Measurements from ENCODE around the gene GTF2F2. TPM values are rescaled to one million over a fixed set of nuclear protein-coding genes. Genes with fewer than 3 reads are reported as not detected.
A peak's percentile ranks its signal among the peaks of the same experiment; 100 is the strongest.

GTF2F2 gene
- total RNA-seq: 4.4 TPM

- peak; percentile 93 for DNase-seq (ENCODE audit: low spot score)
- ATAC-seq: peak; percentile 92
Observed at GRCh38 chr13:45119991-45120864, at the start of gene GTF2F2. GTF2F2 (plus strand) TSS chr13:45120510; CDS start chr13:45120656, 146 bp downstream.

- no peak for DNase-seq (ENCODE audit: low spot score)
- no peak for ATAC-seq
Observed at GRCh38 chr13:45073809-45074208, 46.5 kb upstream of the GTF2F2 start.

- no peak for ATAC-seq
- DNase-seq (ENCODE audit: low spot score): no peak
Observed at GRCh38 chr13:45074721-45075120, 45.6 kb upstream of the GTF2F2 start.

DNA sequence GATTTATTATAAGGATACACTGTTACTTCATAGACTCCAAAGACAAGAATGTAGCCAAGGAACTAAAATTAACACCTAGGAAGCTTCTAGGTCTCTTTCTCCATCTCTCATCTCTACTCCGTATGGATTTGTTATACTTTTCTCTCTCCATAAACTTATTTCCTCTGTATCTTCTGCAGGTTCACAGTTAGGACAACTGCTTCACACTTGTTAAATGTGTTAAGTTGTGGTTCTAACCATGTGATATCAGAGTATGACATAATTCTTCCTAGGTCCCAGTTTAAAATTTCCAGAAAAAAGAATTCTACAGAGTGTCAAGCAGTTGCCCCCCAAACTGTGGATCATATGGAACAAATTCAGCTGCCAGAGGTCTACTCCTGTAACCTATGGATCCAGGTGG is 42.3 kb upstream of the GTF2F2 start:
- no peak for DNase-seq (ENCODE audit: low spot score)
- no peak for ATAC-seq

DNA sequence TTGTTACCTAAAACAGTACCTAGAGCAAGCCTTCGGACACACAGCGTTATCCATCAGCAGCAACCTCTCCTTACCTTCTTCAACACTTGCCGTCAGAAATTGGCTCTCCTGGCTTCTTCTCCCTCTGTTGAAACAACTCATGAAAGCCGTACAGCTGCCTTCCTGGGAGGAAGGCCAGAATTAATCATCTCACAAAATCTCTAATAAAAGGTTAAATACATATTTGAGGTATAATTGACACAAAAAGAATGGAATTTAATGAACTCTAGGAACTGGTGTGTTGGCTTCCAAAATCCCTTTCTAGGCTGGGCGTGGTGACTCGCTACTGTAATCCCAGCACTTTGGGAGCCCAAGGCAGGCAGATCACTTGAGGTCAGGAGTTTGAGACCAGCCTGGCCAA is 37.3 kb upstream of the GTF2F2 start:
- ATAC-seq (no peak), DNase-seq (ENCODE audit: low spot score) (no peak)

DNA sequence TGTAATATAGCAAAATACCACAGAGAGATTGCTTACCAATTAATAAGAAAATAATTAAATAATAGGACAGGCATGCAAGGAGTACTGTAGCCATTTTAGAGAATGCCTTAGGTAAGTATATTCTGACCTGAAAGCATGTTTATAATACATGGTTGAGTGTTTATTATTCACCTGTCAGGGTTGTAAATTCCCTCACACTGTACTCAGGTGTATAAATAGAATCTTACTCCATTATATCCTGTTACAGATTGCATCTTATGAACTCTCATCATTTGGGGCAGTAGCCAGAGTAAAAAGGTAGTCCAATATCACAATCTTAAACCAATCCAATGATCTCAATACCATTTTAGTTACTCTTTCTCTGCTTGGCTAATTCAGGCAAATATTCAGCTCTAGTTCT is 35.8 kb upstream of the GTF2F2 start:
- DNase-seq (ENCODE audit: low spot score) (no peak), ATAC-seq (no peak)

DNA sequence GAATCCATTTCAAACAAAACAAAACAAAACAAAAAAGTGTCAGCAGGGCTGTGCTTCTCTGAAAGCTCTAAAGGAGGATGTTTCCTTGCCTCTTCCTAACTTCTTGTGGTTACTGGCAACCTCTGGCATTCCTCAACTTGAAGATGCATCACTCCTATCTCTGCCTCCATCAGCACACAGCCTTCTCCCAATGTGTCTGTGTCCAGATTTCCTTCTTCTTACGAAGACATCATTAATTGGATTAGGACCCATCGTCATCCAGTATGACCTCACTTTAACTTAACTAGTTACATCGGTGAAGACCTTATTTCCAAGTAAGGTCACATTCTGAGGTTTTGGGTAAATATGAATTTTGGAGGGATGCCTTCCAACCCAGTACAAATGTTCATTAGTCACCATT is 33.8 kb upstream of the GTF2F2 start:
- ATAC-seq: no peak

DNA sequence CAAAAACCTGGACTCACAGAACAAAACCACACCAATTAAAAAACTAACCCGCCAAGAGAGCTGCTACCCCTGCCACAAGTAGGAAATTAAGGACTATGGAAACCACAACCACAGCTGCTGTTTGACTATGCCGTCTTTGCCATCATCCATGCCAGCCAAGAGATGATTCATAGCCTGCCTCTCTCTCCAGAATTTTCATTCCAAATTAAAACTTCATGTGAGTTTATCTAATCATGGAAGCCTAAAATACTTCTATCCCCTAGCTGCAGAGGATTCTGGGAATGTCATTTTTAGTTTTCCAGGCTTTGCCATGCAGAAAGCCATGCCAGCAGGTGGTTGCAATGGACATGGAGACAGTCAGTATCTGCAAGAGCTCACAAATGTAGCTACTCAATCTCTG is 27.6 kb upstream of the GTF2F2 start:
- ATAC-seq (no peak), DNase-seq (ENCODE audit: low spot score) (no peak)

More for the DNA sequence above, 33.8 kb upstream of the GTF2F2 start:
- DNase-seq (ENCODE audit: low spot score): no peak

GRCh38 chr13:45100573-45101262 is 19.6 kb upstream of the GTF2F2 start:
- ATAC-seq (no peak), DNase-seq (ENCODE audit: low spot score) (no peak)

GRCh38 chr13:45101327-45102018 is 18.8 kb upstream of the GTF2F2 start:
- DNase-seq (ENCODE audit: low spot score) (no peak), ATAC-seq (no peak)

DNA sequence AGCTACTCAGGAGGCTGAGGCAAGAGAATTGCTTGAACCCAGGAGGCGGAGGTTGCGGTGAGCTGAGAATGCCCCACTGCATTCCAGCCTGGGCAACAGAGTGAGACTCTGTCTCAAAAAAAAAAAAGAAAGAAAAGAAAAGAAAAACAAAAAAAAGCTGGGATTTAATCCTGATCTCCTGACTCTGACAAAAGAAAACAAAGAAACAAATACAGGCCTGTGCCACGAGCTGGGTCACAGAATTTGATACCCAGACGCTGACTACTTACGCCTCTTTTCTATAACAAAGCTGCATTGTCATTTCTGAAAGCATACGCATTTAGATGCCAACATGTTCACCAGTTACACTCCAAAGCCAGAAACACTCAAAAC is 18.2 kb upstream of the GTF2F2 start:
- DNase-seq (ENCODE audit: low spot score): no peak
- ATAC-seq: no peak

DNA sequence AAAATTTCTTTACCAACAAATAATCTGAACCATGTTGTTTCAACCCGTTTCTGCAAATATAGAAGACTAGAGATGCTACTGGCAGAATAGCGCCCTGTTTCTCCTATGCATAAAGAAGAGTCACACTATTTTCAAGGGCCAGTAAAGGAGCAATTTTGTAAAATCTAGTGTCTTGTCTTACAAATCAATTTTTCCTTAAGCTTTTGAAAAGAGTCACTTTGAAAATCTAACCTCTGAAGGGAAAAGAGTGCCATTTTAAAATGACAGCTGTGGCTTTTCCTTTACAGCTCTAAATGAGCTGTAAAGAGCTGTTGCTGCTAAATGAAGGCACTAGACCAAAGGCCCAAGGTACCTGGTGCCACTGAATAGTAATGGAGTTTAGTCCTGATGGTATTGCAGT is 16.9 kb upstream of the GTF2F2 start:
- ATAC-seq (no peak), DNase-seq (ENCODE audit: low spot score) (no peak)

DNA sequence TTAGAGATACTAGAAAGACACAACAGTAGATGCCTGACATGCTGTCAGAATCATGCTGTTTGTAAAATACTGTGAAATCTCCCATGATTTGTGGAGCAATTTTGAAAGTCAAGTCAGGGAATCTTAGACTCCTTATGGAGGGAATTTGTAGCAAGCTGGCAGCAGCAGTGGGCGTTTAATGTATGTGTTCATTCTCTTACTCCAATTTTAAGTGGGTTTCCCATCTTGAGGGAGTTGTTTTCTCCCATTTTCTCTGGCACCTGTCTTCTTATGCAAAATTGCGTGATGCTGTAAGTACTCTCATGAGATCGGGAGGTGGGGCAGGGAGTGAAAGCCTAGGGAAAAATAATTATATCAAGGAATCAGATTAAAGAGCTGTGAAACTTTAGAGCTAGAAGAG is 16.0 kb upstream of the GTF2F2 start:
- no peak for DNase-seq (ENCODE audit: low spot score)
- ATAC-seq: no peak

DNA sequence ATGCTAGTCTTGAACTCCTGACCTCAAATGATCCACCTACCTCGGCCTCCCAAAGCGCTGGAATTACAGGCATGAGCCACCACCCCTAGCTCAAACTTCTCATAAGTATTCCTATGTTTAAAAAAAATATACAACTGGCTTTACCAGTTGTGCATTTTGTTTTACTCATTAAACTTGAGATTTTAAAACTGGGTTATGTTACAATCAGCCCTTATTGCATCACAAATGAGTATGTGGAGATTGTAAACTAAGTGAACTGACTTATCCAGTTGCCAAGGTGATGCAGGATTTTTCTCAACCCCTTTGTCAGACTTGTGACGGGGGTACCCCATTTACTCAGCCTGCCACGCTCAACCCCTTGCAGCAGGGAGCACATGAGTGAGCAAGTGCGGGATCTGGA is 14.4 kb upstream of the GTF2F2 start:
- ATAC-seq (no peak), DNase-seq (ENCODE audit: low spot score) (no peak)

GRCh38 chr13:45107539-45107938 is 12.8 kb upstream of the GTF2F2 start:
- no peak for DNase-seq (ENCODE audit: low spot score)
- ATAC-seq: no peak

DNA sequence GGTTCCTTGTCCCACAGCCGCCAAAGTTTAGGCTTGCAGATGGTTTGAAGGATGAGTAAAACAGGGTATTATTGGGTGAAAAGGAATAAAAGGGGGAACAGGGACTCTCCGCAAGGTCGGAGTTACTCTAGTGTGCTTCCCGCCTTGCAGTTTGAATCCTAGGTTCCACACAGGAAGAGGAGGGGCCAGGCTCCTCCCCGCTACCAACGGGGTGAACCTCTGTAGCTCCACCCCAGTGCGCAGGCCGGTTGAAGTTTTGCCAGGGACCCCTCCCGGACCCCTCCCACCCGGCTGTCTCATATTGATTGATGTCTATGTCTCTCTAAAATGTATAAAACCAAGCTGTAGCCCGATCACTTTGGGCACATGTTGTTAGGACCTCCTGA is 11.6 kb upstream of the GTF2F2 start:
- peak; percentile 58 for ATAC-seq
- DNase-seq (ENCODE audit: low spot score): no peak

GRCh38 chr13:45109102-45109720 is 11.1 kb upstream of the GTF2F2 start:
- ATAC-seq (no peak), DNase-seq (ENCODE audit: low spot score) (no peak)

GRCh38 chr13:45113233-45114224 is 6.8 kb upstream of the GTF2F2 start:
- DNase-seq (ENCODE audit: low spot score): no peak
- no peak for ATAC-seq

- DNase-seq (ENCODE audit: low spot score) (no peak), ATAC-seq (peak; percentile 8)
Observed at GRCh38 chr13:45119469-45119990, 780 bp upstream of the GTF2F2 start.

Data from left lobe of liver (tissue), 2 donors.